Left lung (tissue), 10 donors: ENCODE data around the gene HSD17B8. TPM values are rescaled to one million over a fixed set of nuclear protein-coding genes. Genes with fewer than 3 reads are reported as not detected.
A peak's percentile ranks its signal among the peaks of the same experiment; 100 is the strongest.

ENCODE experiments used
- ATAC-seq: fragments of 200-7000 bp; cut with Tn5 transposase; one replicate; pipeline ENCODE4 v1.9.1; 2020; ENCODE audit warnings: moderate library complexity
- DNase-seq, 4 donors: peaks; one replicate each; pipeline ENCODE4 v3.0.0-alpha.2; 2013 to 2020
- H3K27ac ChIP-seq, 2 donors: fragments of 200-600 bp; sonication (generic) in 1 of 2; one replicate each; pipeline versions ENCODE4 v1.5.0 to v1.8.0; 2020 to 2021
- H3K27me3 ChIP-seq, 2 donors: fragments of 200-600 bp; sonication (generic) in 1 of 2; one replicate each; pipeline versions ENCODE4 v1.5.0 to v1.8.0; 2020 to 2021
- H3K36me3 ChIP-seq, 2 donors: fragments of 200-600 bp; sonication (generic) in 1 of 2; one replicate each; pipeline versions ENCODE4 v1.5.0 to v1.8.0; 2020 to 2021
- H3K4me1 ChIP-seq, 2 donors: fragments of 200-600 bp; one replicate each; pipeline ENCODE4 v1.8.0; 2021
- H3K4me3 ChIP-seq, 2 donors: fragments of 200-600 bp; sonication (generic) in 1 of 2; one replicate each; pipeline versions ENCODE4 v1.5.0 to v1.8.0; 2020 to 2021; ENCODE audit warnings: mild to moderate bottlenecking in 1 of 2
- H3K9me3 ChIP-seq, 2 donors: fragments of 200-600 bp; sonication (generic) in 1 of 2; one replicate each; pipeline versions ENCODE4 v1.5.0 to v1.8.0; 2020 to 2021
- CTCF ChIP-seq, 2 donors: fragments of 200-600 bp; sonication (generic) in 1 of 2; IDR thresholded peaks; one replicate each; pipeline versions ENCODE4 v1.5.0 to v1.8.0; 2021; ENCODE audit warnings: antibody characterized with exemption in 2 of 2
- intact Hi-C, 2 donors: fragments of 100-400 bp; cut with DNase I; formaldehyde crosslinking; loops; one replicate each; pipeline versions ENCODE4 v1.11.2 to v1.14.2; 2022
- polyA plus RNA-seq, 6 donors: library from polyadenylated mRNA; unstranded; fragments of 120-200 nt; gene quantifications; one replicate each; pipeline ENCODE4 v1.2.1, GENCODE V29; 2013; ENCODE audit not compliant: insufficient read length in 6 of 6
- total RNA-seq, 2 donors: library from RNA; stranded (reverse); fragmentation: NEBNext Ultra II Directional; extraction: Animal tissue kit (Norgen Biotek cat#: 25700); gene quantifications; one replicate each; pipeline ENCODE4 v1.2.1, GENCODE V29; 2021
- donor health status: DM: no; HTN: yes; CAD: no.
- donor health status: DM: no; HTN: no; CAD: no.

HSD17B8 gene
- total and polyA plus RNA-seq, 8 donors, result 13.5 to 27.0 (median 20.8) TPM

GRCh38 chr6:33209856-33210255 is 5.4 kb downstream of the HSD17B8 start:
- intact Hi-C loops, result no loop called here
- TF ChIP-seq CTCF (IDR thresholded peaks at IDR 0.05), result no peak
- no peaks in the 10 kb centered on the region for H3K9me3 ChIP-seq

GRCh38 chr6:33211136-33211535 is 6.7 kb downstream of the HSD17B8 start:
- intact Hi-C loops, result no loop called here

More at GRCh38 chr6:33209856-33210255, 5.4 kb downstream of the HSD17B8 start:
- H3K27me3 ChIP-seq, result peaks cover 0 to 18% of the 10 kb centered on the region in 2 donors
- ATAC-seq (no peak), DNase-seq (no peak)
- H3K4me1 ChIP-seq, result peaks cover 17 to 56% of the 10 kb centered on the region in 2 donors
- H3K4me3 ChIP-seq, result no peak overlapping the region
- H3K27ac ChIP-seq, result no peak overlapping the region
- peaks cover 0 to 31% of the 10 kb centered on the region in 2 donors for H3K36me3 ChIP-seq

DNA sequence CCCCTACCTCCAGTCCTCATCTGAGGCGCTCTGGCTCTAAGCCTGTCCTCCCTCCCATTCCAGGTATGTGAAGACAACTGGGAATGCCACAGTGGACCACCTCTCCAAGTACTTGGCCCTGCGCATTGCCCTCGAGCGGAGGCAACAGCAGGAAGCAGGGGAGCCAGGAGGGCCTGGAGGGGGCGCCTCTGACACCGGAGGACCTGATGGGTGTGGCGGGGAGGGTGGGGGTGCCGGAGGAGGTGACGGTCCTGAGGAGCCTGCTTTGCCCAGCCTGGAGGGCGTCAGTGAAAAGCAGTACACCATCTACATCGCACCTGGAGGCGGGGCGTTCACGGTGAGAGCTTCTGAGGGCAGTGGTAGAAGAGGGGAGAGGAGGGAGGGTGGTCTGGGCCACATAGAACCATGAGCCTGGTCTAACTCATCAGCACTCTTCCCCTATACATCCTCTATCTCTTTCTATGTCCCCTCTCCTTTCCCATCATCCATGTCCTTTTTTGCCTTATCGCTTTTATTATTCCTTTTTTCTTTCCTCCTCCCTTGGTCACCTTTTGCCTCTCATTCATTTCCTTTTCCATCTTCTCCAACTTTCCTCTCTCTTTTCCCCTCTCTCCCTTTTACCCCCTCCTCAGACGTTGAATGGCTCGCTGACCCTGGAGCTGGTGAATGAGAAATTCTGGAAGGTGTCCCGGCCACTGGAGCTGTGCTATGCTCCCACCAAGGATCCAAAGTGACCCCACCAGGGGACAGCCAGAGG is 7.4 kb downstream of the HSD17B8 start:
- TF ChIP-seq CTCF (IDR thresholded peaks at IDR 0.05), result no peak
- H3K36me3 ChIP-seq, result peaks cover 0 to 31% of the 10 kb centered on the region in 2 donors
- no peak overlapping the region for H3K4me3 ChIP-seq
- no peak overlapping the region for H3K27ac ChIP-seq
- peaks cover 0 to 18% of the 10 kb centered on the region in 2 donors for H3K27me3 ChIP-seq
- no peaks in the 10 kb centered on the region for H3K9me3 ChIP-seq
- ATAC-seq (no peak), DNase-seq (no peak)
- intact Hi-C loops, result no loop called here
- H3K4me1 ChIP-seq, result peaks cover 13 to 40% of the 10 kb centered on the region in 2 donors

More at GRCh38 chr6:33211136-33211535, 6.7 kb downstream of the HSD17B8 start:
- ATAC-seq, result no peak
- no peak for DNase-seq
- Histone ChIP-seq H3K4me3 (no peak overlapping the region), H3K4me1 (peaks cover 13 to 46% of the 10 kb centered on the region in 2 donors), H3K36me3 (peaks cover 0 to 31% of the 10 kb centered on the region in 2 donors), H3K27ac (no peak overlapping the region), H3K9me3 (no peaks in the 10 kb centered on the region), H3K27me3 (peaks cover 0 to 18% of the 10 kb centered on the region in 2 donors)
- no peak for TF ChIP-seq CTCF (IDR thresholded peaks at IDR 0.05)

- H3K4me1 ChIP-seq, result peaks cover 9 to 32% of the 10 kb centered on the region in 2 donors
- TF ChIP-seq CTCF (IDR thresholded peaks at IDR 0.05), result no peak
- no peak overlapping the region for H3K27ac ChIP-seq
- ATAC-seq, result no peak
- intact Hi-C loops, result no loop called here
- no peak for DNase-seq
- H3K9me3 ChIP-seq, result no peaks in the 10 kb centered on the region
- H3K36me3 ChIP-seq, result peaks cover 0 to 31% of the 10 kb centered on the region in 2 donors
- H3K27me3 ChIP-seq, result peaks cover 0 to 18% of the 10 kb centered on the region in 2 donors
- peak overlapping the region; percentile 35 for H3K4me3 ChIP-seq
Measured at GRCh38 chr6:33212857-33213165, 8.4 kb downstream of the HSD17B8 start.

DNA sequence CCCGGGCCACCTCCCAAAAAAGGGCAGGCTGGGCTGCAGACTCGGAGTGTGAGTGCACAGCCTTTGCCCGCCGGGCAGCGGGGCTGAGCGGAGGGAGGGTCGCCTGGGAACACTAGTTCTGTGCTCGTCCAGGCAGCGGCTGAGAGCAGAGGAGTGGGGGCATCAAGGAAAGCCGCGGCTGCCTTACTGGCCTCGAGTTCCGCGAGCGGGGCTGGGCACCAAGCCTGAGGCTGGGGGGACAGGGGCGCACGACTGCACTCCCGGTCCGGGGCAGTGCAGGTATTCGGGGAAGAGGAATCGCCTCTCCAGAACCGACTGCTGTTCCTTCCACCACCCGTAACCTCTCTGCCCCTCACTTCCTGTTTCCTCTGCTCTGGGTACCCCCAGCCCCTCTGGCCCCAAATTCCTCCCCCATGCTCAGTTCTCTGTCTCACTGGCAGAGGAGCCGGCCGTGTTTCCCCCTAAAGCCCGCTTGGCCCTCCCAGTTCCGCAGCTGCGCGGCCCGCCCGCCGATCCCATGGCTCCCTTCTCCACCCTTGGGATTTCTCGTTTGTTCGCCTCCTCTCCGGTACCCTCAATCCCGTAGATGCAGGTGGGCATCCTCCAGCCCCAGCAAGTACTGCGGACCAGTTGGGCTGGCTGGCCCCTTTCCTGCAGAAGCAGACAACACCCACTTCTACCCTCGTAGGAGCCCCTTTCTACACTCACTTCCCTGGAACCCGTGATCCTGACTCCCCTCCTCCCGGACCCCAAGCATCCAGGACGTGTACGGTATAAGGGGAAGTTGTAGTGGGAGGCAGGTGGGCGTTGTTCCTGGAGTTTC is 8.9 kb downstream of the HSD17B8 start:
- peaks cover 0 to 31% of the 10 kb centered on the region in 2 donors for H3K36me3 ChIP-seq
- H3K4me3 ChIP-seq, result peak overlapping the region; percentile 35
- DNase-seq (no peak), ATAC-seq (peak; percentile 48)
- intact Hi-C loops, result no loop called here
- peaks cover 0 to 18% of the 10 kb centered on the region in 2 donors for H3K27me3 ChIP-seq
- H3K9me3 ChIP-seq, result no peaks in the 10 kb centered on the region
- no peak for TF ChIP-seq CTCF (IDR thresholded peaks at IDR 0.05)
- peaks cover 9 to 32% of the 10 kb centered on the region in 2 donors for H3K4me1 ChIP-seq
- H3K27ac ChIP-seq, result no peak overlapping the region
